PC-3 (cell line): ENCODE data around the gene ALG8.

Source experiments
- CTCF ChIP-seq: fragments of 300-600 bp; sonication (generic); conservative IDR thresholded peaks from 2 replicates; pipeline ENCODE4 v1.5.1; 2017; ENCODE audit warnings: antibody characterized with exemption, low read depth, mild to moderate bottlenecking, low read length
- EZH2 ChIP-seq: fragments of 300-600 bp; sonication (generic); IDR thresholded peaks from one replicate; pipeline ENCODE4 v1.6.1; 2017; ENCODE audit warnings: antibody characterized with exemption, mild to moderate bottlenecking, low read length; ENCODE audit not compliant: unreplicated experiment

GRCh38 chr11:78161346-78161745, 21.9 kb upstream of the ALG8 start:
- TF ChIP-seq CTCF (no peak), EZH2 (no peak)
